ENCODE data around the gene GALNT7.

The GALNT7 gene

GRCh38 chr4:173264684-173265185, 96.1 kb downstream of the GALNT7 start:
- ChIA-PET CTCF (interaction anchor here (0.6 to 1.0 kb wide), 2 partner anchors 251 to 725 kb away, joined by 3 read pairs; no protein-coding TSS in a partner anchor), POLR2A (ENCODE audit: low non-redundant PET) (no interaction called here)
- H3K27ac ChIP-seq, result no peak overlapping the region
- no peak for DNase-seq (ENCODE audit: low spot score)
- TF ChIP-seq, protein P1, sequence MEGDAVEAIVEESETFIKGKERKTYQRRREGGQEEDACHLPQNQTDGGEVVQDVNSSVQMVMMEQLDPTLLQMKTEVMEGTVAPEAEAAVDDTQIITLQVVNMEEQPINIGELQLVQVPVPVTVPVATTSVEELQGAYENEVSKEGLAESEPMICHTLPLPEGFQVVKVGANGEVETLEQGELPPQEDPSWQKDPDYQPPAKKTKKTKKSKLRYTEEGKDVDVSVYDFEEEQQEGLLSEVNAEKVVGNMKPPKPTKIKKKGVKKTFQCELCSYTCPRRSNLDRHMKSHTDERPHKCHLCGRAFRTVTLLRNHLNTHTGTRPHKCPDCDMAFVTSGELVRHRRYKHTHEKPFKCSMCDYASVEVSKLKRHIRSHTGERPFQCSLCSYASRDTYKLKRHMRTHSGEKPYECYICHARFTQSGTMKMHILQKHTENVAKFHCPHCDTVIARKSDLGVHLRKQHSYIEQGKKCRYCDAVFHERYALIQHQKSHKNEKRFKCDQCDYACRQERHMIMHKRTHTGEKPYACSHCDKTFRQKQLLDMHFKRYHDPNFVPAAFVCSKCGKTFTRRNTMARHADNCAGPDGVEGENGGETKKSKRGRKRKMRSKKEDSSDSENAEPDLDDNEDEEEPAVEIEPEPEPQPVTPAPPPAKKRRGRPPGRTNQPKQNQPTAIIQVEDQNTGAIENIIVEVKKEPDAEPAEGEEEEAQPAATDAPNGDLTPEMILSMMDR (conservative IDR thresholded peaks at IDR 0.05; ENCODE audit: low read depth), result no peak

DNA sequence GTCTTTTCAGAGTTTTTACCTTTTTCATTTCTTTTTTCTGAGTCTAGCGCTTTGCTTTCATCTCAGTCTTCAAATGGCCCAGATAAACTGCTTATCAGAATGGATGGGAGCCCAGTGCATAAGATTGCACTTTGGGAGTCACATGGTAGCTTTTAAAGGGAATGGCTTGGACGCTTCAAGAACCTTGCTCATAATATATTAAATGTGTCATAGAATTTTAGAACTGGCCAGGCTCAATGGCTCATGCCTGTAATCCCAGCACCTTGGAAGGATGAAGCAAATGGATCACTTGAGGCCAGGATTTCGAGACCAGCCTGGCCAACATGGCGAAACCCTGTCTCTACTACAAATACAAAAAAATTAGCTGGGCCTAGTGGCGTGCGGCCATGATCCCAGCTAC, 97.1 kb downstream of the GALNT7 start:
- H3K27ac ChIP-seq, result no peak overlapping the region
- CTCF ChIA-PET, result interaction anchor here (1.0 kb wide), 1 partner anchor 252 kb away, joined by 3 read pairs; no protein-coding TSS in a partner anchor
- no peak for DNase-seq (ENCODE audit: low spot score)
- POLR2A ChIA-PET (ENCODE audit: low non-redundant PET), result no interaction called here
- TF ChIP-seq, protein P1 (conservative IDR thresholded peaks at IDR 0.05; ENCODE audit: low read depth), result no peak

DNA sequence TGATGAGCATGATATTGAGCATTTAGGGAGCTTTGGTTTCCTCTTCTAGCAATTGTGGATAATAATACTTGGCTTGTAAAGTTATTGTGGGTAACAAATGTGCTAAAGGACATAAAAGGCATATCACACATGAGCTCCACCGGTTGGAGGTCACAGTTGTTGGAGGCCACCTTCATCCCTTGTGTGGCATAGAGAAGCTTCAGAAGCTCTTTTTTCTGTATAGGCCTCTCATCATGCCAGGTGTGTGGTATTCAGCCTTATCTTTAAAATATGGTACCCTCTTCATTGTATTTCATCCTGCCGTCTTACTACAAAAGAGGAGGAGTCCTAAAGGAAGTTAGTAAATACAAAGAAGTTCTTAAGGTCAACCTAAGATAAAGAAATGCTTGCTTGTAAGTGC, 99.1 kb downstream of the GALNT7 start:
- POLR2A ChIA-PET (ENCODE audit: low non-redundant PET), result no interaction called here
- TF ChIP-seq, protein P1 (conservative IDR thresholded peaks at IDR 0.05; ENCODE audit: low read depth), result no peak
- no peak for DNase-seq (ENCODE audit: low spot score)
- no peak overlapping the region for H3K27ac ChIP-seq
- CTCF ChIA-PET, result no interaction called here

- ChIA-PET POLR2A (ENCODE audit: low non-redundant PET) (no interaction called here), CTCF (interaction anchor here (0.5 kb wide), 1 partner anchor 34 kb away, joined by 3 read pairs; no protein-coding TSS in a partner anchor)
- DNase-seq (ENCODE audit: low spot score), result no peak
- TF ChIP-seq, protein P1 (conservative IDR thresholded peaks at IDR 0.05; ENCODE audit: low read depth), result no peak
- no peak overlapping the region for H3K27ac ChIP-seq
Observed at GRCh38 chr4:173269280-173269679, 100.7 kb downstream of the GALNT7 start.

- DNase-seq (ENCODE audit: low spot score), result no peak
- no peak overlapping the region for H3K27ac ChIP-seq
- TF ChIP-seq, protein P1 (conservative IDR thresholded peaks at IDR 0.05; ENCODE audit: low read depth), result no peak
- ChIA-PET CTCF (interaction anchor here (1.1 to 1.4 kb wide), 3 partner anchors 12 to 246 kb away, joined by 3 to 4 read pairs (median 3); no protein-coding TSS in a partner anchor), POLR2A (ENCODE audit: low non-redundant PET) (no interaction called here)
Observed at GRCh38 chr4:173270312-173271027, 101.9 kb downstream of the GALNT7 start.

- TF ChIP-seq, protein P1 (conservative IDR thresholded peaks at IDR 0.05; ENCODE audit: low read depth), result no peak
Observed at GRCh38 chr4:173272314-173272713, 103.7 kb downstream of the GALNT7 start.

More at GRCh38 chr4:173272314-173272713, 103.7 kb downstream of the GALNT7 start:
- ChIA-PET POLR2A (ENCODE audit: low non-redundant PET) (no interaction called here), CTCF (no interaction called here)
- DNase-seq (ENCODE audit: low spot score), result no peak
- no peak overlapping the region for H3K27ac ChIP-seq

Measured in RWPE1 (cell line).